ENCODE measurements around the gene ANTKMT. TPM values are rescaled to one million over a fixed set of nuclear protein-coding genes. Genes with fewer than 3 reads are reported as not detected.
A peak's percentile ranks its signal among the peaks of the same experiment; 100 is the strongest.

Gene ANTKMT
- total RNA-seq, 1 experiment from 2014 or later, result 19.8 TPM

DNA sequence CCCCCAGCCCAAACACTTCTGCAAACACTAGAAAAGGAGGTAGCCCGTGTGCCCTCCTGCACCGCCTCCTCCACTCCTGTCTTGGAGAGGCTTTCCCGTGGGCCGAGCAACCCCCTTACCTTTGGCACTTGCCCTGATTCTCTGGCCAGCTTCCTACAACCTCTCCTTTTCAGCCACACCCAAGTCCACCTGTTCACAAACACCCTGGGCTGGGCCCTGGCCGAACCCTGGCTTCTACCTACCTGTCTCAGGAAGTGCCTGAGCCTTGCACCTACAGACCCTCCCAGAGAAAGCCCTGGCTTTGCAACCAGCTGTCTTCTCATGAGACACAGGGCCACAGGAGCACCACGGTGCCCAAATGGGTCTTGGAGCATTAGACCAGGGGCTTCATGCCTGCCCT is 2.0 kb upstream of the ANTKMT start:
- Histone ChIP-seq H4K20me1 (ENCODE audit: insufficient read depth, low read depth, low read length) (peaks cover 35% of the 10 kb centered on the region), H3K79me2 (ENCODE audit: low read length) (peaks cover 19% of the 10 kb centered on the region; the same call in 1 of the 2 replicates), H3K36me3 (ENCODE audit: insufficient read depth, low read length) (0 out of 2 replicates have a peak, but pooled peaks cover 2% of the 10 kb centered on the region), H3K4me1 (ENCODE audit: low read length) (peaks cover 78% of the 10 kb centered on the region), H3K4me3 (ENCODE audit: low read length) (peak overlapping the region; percentile 97; the same call in 1 of the 2 replicates), H2AFZ (ENCODE audit: low read length) (no peak overlapping the region), H3K27me3 (ENCODE audit: low read length) (no peaks in the 10 kb centered on the region), H3K27ac (ENCODE audit: low read length) (no peak overlapping the region), H3K9ac (ENCODE audit: low read length) (peak overlapping the region; percentile 99; the same call in 1 of the 2 replicates), H3K9me2 (replicated peaks; ENCODE audit: insufficient read depth, low read length) (no peaks in the 10 kb centered on the region), H3K9me3 (ENCODE audit: low read length) (no peaks in the 10 kb centered on the region), H3K4me2 (ENCODE audit: low read depth, low read length, poor library complexity, severe bottlenecking) (peak overlapping the region; percentile 88)
- DNase-seq, result peak; percentile 49

DNA sequence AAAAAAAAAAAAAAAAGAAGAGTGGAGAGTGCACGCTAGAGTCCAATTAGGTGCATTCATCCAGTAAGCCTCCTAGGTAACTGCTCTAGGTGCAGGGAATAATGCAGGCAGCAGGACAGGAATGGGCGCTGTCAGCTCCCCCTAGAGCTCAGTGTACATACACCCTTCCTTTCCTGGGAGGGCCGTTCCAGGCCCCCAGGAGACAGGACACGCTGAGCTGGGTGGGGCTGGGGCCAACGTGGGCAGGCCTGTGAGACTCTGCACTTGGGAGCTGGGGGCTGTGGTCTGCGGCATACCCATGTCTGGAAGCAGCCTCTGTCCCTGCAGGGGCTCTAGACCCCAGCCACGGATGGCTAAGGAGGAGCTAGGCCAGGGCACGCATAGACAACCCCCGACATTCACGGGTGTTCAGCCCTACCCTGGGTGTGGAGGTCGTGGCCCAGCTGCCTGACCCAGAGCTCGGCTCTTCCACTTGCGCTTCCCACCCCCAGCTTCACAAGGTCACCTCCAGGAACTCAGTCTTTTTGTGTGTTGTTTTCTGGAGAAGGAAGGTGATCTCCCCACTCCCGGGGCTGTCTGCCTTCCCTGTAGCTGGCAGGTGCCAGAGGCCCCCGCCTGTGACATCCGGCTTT is 1.0 kb upstream of the ANTKMT start:
- H3K4me2 ChIP-seq (ENCODE audit: low read depth, low read length, poor library complexity, severe bottlenecking), result peak overlapping the region; percentile 88
- no peak overlapping the region for H2AFZ ChIP-seq (ENCODE audit: low read length)
- H3K4me3 ChIP-seq (ENCODE audit: low read length), result peak overlapping the region; percentile 97
- H3K36me3 ChIP-seq (ENCODE audit: insufficient read depth, low read length), result 0 out of 2 replicates have a peak, but pooled peaks cover 2% of the 10 kb centered on the region
- no peaks in the 10 kb centered on the region for H3K27me3 ChIP-seq (ENCODE audit: low read length)
- no peak for DNase-seq
- H3K9me2 ChIP-seq (replicated peaks; ENCODE audit: insufficient read depth, low read length), result no peaks in the 10 kb centered on the region
- peaks cover 19% of the 10 kb centered on the region; the same call in 1 of the 2 replicates for H3K79me2 ChIP-seq (ENCODE audit: low read length)
- peaks cover 29% of the 10 kb centered on the region for H4K20me1 ChIP-seq (ENCODE audit: insufficient read depth, low read depth, low read length)
- peak overlapping the region; percentile 99 for H3K9ac ChIP-seq (ENCODE audit: low read length)
- peaks cover 82% of the 10 kb centered on the region for H3K4me1 ChIP-seq (ENCODE audit: low read length)
- H3K27ac ChIP-seq (ENCODE audit: low read length), result peak overlapping the region; percentile 91
- H3K9me3 ChIP-seq (ENCODE audit: low read length), result no peaks in the 10 kb centered on the region

DNA sequence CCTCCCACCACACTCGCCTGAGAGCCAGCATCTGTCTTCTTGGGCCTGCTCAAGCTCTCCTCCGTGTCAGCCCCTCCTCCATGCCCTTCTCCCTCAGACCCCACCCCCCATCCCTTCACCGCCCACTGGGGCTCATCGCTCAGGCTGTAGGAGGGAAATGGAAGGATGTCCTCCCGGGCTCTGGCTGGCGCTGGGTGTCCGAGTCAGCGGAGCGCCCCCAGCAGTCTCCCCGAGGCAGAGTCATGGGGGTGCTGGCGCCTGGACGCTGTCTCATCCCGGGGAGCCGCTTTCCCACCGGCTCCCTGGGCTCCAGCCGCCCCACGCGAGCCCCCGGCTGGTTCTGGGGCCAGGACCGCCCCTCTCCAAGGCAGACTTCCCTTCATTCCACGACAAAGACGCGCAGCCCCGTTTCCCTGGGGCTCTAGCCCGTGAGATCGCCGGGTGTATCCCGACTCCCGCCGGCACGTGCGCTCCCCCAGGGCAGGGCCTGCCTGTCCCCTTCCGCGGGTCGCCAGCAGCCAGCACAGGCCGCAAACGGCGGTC is 428 bp upstream of the ANTKMT start:
- Histone ChIP-seq H3K79me2 (ENCODE audit: low read length) (peaks cover 19% of the 10 kb centered on the region; the same call in 1 of the 2 replicates), H3K27ac (ENCODE audit: low read length) (peak overlapping the region; percentile 91), H3K4me2 (ENCODE audit: low read depth, low read length, poor library complexity, severe bottlenecking) (peak overlapping the region; percentile 88), H3K4me1 (ENCODE audit: low read length) (peaks cover 85% of the 10 kb centered on the region), H3K27me3 (ENCODE audit: low read length) (no peaks in the 10 kb centered on the region), H3K4me3 (ENCODE audit: low read length) (peak overlapping the region; percentile 97), H2AFZ (ENCODE audit: low read length) (no peak overlapping the region; the same call in 1 of the 2 replicates), H3K9ac (ENCODE audit: low read length) (peak overlapping the region; percentile 99), H3K9me2 (replicated peaks; ENCODE audit: insufficient read depth, low read length) (no peaks in the 10 kb centered on the region), H3K36me3 (ENCODE audit: insufficient read depth, low read length) (0 out of 2 replicates have a peak, but pooled peaks cover 2% of the 10 kb centered on the region), H4K20me1 (ENCODE audit: insufficient read depth, low read depth, low read length) (peaks cover 29% of the 10 kb centered on the region), H3K9me3 (ENCODE audit: low read length) (no peaks in the 10 kb centered on the region)
- DNase-seq, result peak; percentile 95

DNA sequence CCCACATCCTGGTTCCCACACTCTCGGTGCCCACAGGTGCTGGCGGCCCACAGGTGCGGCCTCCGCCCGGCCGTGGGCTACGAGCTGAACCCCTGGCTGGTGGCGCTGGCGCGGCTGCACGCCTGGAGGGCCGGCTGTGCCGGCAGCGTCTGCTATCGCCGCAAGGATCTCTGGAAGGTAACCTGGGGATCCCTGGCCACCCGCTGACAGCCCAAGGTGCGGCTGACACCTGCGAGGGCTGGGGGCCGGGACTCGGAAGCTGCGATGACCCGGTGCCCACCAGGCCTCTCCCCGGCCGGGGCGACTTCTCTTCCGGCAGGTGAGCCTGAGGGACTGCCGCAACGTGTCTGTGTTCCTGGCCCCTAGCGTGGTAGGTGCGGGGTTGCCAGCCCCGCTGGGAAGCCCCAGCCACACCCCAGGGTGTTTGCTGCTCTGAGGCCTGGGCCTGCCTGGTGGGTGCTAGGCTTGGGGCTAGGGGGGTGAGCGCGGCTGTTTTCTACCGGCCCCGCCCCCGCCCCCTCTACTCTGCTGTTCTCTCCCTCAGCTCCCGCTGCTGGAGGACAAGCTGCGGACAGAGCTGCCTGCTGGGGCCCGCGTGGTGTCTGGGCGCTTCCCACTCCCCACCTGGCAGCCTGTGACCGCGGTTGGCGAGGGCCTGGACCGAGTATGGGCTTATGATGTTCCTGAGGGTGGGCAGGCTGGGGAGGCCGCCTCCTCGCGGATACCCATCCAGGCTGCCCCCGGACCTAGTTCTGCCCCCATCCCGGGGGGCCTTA is 1.0 kb downstream of the ANTKMT start:
- no peaks in the 10 kb centered on the region for H3K9me2 ChIP-seq (replicated peaks; ENCODE audit: insufficient read depth, low read length)
- H3K27ac ChIP-seq (ENCODE audit: low read length), result no peak overlapping the region
- no peak overlapping the region for H2AFZ ChIP-seq (ENCODE audit: low read length)
- H3K4me2 ChIP-seq (ENCODE audit: low read depth, low read length, poor library complexity, severe bottlenecking), result peak overlapping the region; percentile 88
- H3K36me3 ChIP-seq (ENCODE audit: insufficient read depth, low read length), result 0 out of 2 replicates have a peak, but pooled peaks cover 2% of the 10 kb centered on the region
- 0 out of 2 replicates have a peak, but pooled peaks cover 15% of the 10 kb centered on the region for H3K79me2 ChIP-seq (ENCODE audit: low read length)
- H3K9me3 ChIP-seq (ENCODE audit: low read length), result no peaks in the 10 kb centered on the region
- peaks cover 84% of the 10 kb centered on the region for H3K4me1 ChIP-seq (ENCODE audit: low read length)
- peak overlapping the region; percentile 99 for H3K9ac ChIP-seq (ENCODE audit: low read length)
- DNase-seq, result peak; percentile 45
- peak overlapping the region; percentile 97 for H3K4me3 ChIP-seq (ENCODE audit: low read length)
- H3K27me3 ChIP-seq (ENCODE audit: low read length), result no peaks in the 10 kb centered on the region
- peaks cover 19% of the 10 kb centered on the region for H4K20me1 ChIP-seq (ENCODE audit: insufficient read depth, low read depth, low read length)

DNA sequence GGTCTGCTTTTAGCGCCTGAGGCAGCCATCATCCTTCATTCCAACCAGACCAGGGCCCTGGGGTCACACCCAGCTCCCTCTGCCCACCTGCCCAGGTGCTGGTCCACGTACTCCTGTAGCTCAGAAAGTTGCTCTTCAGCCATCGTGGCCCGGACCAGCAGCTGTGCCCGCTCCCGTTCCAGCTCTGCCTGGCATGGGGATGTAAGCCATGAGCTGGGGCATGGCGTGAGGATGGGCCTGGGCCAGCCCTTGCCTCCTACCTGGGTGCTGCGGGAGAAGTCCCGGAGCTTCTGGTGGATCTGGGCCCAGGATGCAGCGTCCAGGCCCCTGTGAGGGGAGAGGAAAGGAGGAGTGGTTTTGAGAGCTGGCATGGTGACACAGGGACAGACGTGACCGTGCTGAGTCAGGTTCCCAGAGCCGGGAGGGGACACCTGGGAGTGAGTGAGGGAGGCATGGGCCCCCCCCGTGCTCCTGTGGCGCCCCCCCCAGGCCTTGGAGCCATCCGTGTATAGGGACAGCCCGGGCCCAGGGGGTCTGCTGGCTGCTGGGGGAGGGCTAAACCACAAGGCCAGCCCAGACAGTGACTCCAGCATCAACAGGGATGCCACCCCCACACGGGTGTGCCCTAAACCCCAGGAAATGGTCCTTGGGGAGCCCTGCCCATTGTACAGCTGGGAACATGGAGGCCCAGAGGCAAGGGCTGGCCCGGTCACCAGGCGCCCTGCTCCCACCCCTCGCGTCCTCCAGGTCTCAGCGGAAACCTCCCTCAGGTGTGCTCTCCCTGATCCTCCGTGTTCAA is 2.1 kb downstream of the ANTKMT start:
- H3K9ac ChIP-seq (ENCODE audit: low read length), result peak overlapping the region; percentile 75

DNA sequence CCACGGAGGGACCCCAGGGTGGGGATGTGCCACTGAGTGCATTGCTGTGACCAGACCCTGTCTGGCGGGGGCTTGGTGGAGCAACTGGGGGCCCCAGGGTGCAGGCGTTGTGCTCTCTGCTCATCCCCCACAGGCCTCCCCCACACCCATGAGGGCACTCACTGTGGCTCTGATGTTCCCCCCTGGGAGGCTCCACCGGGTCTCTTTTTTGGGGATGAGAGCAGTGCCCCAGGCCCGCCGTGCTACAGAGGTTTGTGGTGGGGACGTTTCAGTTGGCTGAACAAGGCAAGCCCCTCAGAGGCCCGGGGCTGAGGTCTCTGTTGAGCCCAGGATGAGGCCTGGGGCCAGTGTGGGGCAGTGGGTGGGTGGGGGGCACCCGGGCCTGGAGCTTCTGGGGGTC is 2.7 kb downstream of the ANTKMT start:
- H3K9me2 ChIP-seq (replicated peaks; ENCODE audit: insufficient read depth, low read length), result no peaks in the 10 kb centered on the region
- peak overlapping the region; percentile 35; the same call in 1 of the 2 replicates for H3K4me3 ChIP-seq (ENCODE audit: low read length)
- H3K9ac ChIP-seq (ENCODE audit: low read length), result peak overlapping the region; percentile 75
- peaks cover 8% of the 10 kb centered on the region for H4K20me1 ChIP-seq (ENCODE audit: insufficient read depth, low read depth, low read length)
- no peaks in the 10 kb centered on the region for H3K27me3 ChIP-seq (ENCODE audit: low read length)
- peaks cover 83% of the 10 kb centered on the region for H3K4me1 ChIP-seq (ENCODE audit: low read length)
- H3K27ac ChIP-seq (ENCODE audit: low read length), result peak overlapping the region; percentile 91
- DNase-seq, result peak; percentile 52
- peak overlapping the region; percentile 89 for H3K4me2 ChIP-seq (ENCODE audit: low read depth, low read length, poor library complexity, severe bottlenecking)
- no peaks in the 10 kb centered on the region for H3K9me3 ChIP-seq (ENCODE audit: low read length)
- H3K36me3 ChIP-seq (ENCODE audit: insufficient read depth, low read length), result 0 out of 2 replicates have a peak, but pooled peaks cover 2% of the 10 kb centered on the region
- peaks cover 22% of the 10 kb centered on the region; the same call in 1 of the 2 replicates for H3K79me2 ChIP-seq (ENCODE audit: low read length)
- H2AFZ ChIP-seq (ENCODE audit: low read length), result no peak overlapping the region

More for the DNA sequence above, 2.1 kb downstream of the ANTKMT start:
- Histone ChIP-seq H3K9me3 (ENCODE audit: low read length) (no peaks in the 10 kb centered on the region), H3K9me2 (replicated peaks; ENCODE audit: insufficient read depth, low read length) (no peaks in the 10 kb centered on the region), H3K4me2 (ENCODE audit: low read depth, low read length, poor library complexity, severe bottlenecking) (peak overlapping the region; percentile 89), H3K27ac (ENCODE audit: low read length) (peak overlapping the region; percentile 91), H2AFZ (ENCODE audit: low read length) (no peak overlapping the region), H3K4me1 (ENCODE audit: low read length) (peaks cover 81% of the 10 kb centered on the region), H3K27me3 (ENCODE audit: low read length) (no peaks in the 10 kb centered on the region), H3K79me2 (ENCODE audit: low read length) (0 out of 2 replicates have a peak, but pooled peaks cover 18% of the 10 kb centered on the region), H3K4me3 (ENCODE audit: low read length) (peak overlapping the region; percentile 35; the same call in 1 of the 2 replicates), H3K36me3 (ENCODE audit: insufficient read depth, low read length) (0 out of 2 replicates have a peak, but pooled peaks cover 2% of the 10 kb centered on the region), H4K20me1 (ENCODE audit: insufficient read depth, low read depth, low read length) (peaks cover 8% of the 10 kb centered on the region)
- DNase-seq, result peak; percentile 42

DNA sequence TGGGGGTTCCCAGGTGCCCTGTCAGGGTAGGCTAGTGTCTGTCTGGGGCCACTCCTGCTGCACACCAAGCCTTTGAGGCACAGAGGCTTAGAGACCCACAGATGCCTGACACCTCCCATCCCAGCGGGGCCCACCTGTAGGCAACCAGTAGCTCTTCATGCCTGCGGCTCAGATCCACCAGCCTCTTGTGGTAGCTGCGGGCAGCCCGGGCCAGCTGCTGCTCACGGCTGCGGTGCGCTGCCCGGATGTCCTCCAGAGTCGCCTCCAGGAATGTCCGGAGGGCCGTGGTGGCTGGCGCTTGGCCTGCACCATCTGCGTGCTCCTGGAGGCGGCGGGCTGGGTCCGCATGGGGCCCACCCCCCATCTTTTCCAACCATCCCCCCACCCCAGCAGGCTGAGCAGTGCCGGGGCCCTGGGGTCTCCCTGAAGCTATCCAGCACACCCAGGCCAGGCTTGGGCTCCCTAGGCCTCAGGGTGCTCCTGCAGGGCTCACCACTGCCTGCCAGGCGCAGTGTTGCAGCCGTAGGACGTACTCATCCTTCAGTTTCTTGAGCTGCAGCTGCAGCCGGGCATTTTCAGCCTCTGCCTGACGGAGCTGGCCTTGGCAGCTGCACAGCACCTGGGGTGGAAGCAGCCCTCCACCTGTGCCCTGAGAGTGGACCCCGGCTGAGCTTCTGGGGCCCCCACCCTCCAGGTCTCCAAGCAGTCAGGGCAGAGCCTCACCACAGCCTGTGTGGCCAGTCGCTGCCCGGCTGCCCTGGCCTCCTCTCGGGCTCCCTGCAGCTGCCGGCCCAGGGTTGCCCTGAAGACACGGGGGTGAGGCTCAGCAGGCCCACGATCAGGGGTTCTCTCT is 3.5 kb downstream of the ANTKMT start:
- DNase-seq, result peak; percentile 77
- H3K27ac ChIP-seq (ENCODE audit: low read length), result peak overlapping the region; percentile 91
- 0 out of 2 replicates have a peak, but pooled peaks cover 2% of the 10 kb centered on the region for H3K36me3 ChIP-seq (ENCODE audit: insufficient read depth, low read length)
- H2AFZ ChIP-seq (ENCODE audit: low read length), result no peak overlapping the region
- H3K9me3 ChIP-seq (ENCODE audit: low read length), result no peaks in the 10 kb centered on the region
- H3K79me2 ChIP-seq (ENCODE audit: low read length), result peaks cover 28% of the 10 kb centered on the region
- H3K9ac ChIP-seq (ENCODE audit: low read length), result peak overlapping the region; percentile 75
- H3K4me3 ChIP-seq (ENCODE audit: low read length), result peak overlapping the region; percentile 73; the same call in 1 of the 2 replicates
- H3K9me2 ChIP-seq (replicated peaks; ENCODE audit: insufficient read depth, low read length), result no peaks in the 10 kb centered on the region
- peaks cover 8% of the 10 kb centered on the region for H4K20me1 ChIP-seq (ENCODE audit: insufficient read depth, low read depth, low read length)
- H3K27me3 ChIP-seq (ENCODE audit: low read length), result no peaks in the 10 kb centered on the region
- H3K4me2 ChIP-seq (ENCODE audit: low read depth, low read length, poor library complexity, severe bottlenecking), result peak overlapping the region; percentile 89
- H3K4me1 ChIP-seq (ENCODE audit: low read length), result peaks cover 82% of the 10 kb centered on the region

Data from Karpas-422 (cell line).